Measurements from ENCODE around the gene MRGPRX2. TPM values are rescaled to one million over a fixed set of nuclear protein-coding genes. Genes with fewer than 3 reads are reported as not detected.

MRGPRX2 gene
- total and polyA plus RNA-seq, 2 donors (not counting 3 experiments of a cell fraction or from before 2014, with no cell fraction given): not detected

- intact Hi-C loops (cut with micrococcal nuclease) (no loop called here), dilution Hi-C loops (cut with MboI; ENCODE audit: extremely low pct_ligation_motif_present, low sequenced_read_pairs) (no loop called here)
- Histone ChIP-seq H2AFZ (ENCODE audit: low read depth, low read length) (no peak overlapping the region), H3K4me2 (ENCODE audit: insufficient read depth, low read length) (no peak overlapping the region), H4K20me1 (replicated peaks; ENCODE audit: control insufficient read depth, extremely low read depth, insufficient read depth, low read length) (no peaks in the 10 kb centered on the region), H3K36me3 (ENCODE audit: control insufficient read depth in 2 of 2, extremely low read depth in 1 of 2, insufficient read depth in 2 of 2, low read length in 2 of 2) (no peaks in the 10 kb centered on the region), H3K9me3 (replicated peaks; ENCODE audit: control insufficient read depth, insufficient read depth, low read length) (no peaks in the 10 kb centered on the region), H3K9me1 (replicated peaks; ENCODE audit: control insufficient read depth, extremely low read depth, insufficient read depth, low read length) (no peaks in the 10 kb centered on the region), H3K4me3 (replicated peaks in 1 of 3; ENCODE audit: insufficient read depth in 1 of 3, low read depth in 1 of 3, low read length in 3 of 3) (no peak overlapping the region), H3K27me3 (ENCODE audit: control insufficient read depth in 2 of 2, insufficient read depth in 2 of 2, low read length in 2 of 2) (no peaks in the 10 kb centered on the region), H3K9ac (replicated peaks; ENCODE audit: extremely low read depth, insufficient read depth, low read length) (no peak overlapping the region), H3K79me2 (ENCODE audit: control insufficient read depth, insufficient read depth, low read length) (no peaks in the 10 kb centered on the region), H3K27ac (ENCODE audit: insufficient read depth, low read depth, low read length) (peak overlapping the region; percentile 83), H3K4me1 (ENCODE audit: control insufficient read depth, extremely low read depth, insufficient read depth, low read length) (peaks cover 45% of the 10 kb centered on the region)
- no TSS peak for BruUV-seq (replicated peaks)
- CTCF ChIA-PET: interaction anchor here (0.7 to 6.8 kb wide), 10 partner anchors 8 to 179 kb away, joined by 3 to 121 read pairs (median 8); partner anchors contain the start of gene ZDHHC13
- FAIRE-seq (peak; percentile 87), DNase-seq (ENCODE audit: low read depth, low spot score) (peak; percentile 93)
- POLR2A ChIA-PET: interaction anchor here (0.6 kb wide), 1 partner anchor 24 kb away, joined by 5 read pairs; no protein-coding TSS in a partner anchor
- no peak for TF ChIP-seq CTCF (IDR thresholded peaks at IDR 0.05; ENCODE audit: extremely low read depth in 1 of 2, insufficient read depth in 1 of 2, low read depth in 1 of 2, low read length in 2 of 2)
- TF ChIP-seq, protein P1, sequence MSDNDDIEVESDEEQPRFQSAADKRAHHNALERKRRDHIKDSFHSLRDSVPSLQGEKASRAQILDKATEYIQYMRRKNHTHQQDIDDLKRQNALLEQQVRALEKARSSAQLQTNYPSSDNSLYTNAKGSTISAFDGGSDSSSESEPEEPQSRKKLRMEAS (IDR thresholded peaks at IDR 0.05; ENCODE audit: insufficient read depth, insufficient read length): peak; percentile 91
- TF ChIP-seq MYC (IDR thresholded peaks at IDR 0.05; ENCODE audit: low read depth, low read length): peak; percentile 58
- TF ChIP-seq POLR2AphosphoS5 (IDR thresholded peaks at IDR 0.05; ENCODE audit: insufficient read depth, low read depth, low read length): peak; percentile 77
- peak; percentile 67 for TF ChIP-seq FOS (IDR thresholded peaks at IDR 0.05; ENCODE audit: borderline replicate concordance, insufficient read depth, low read length)
- no peak for TF ChIP-seq JUN (IDR thresholded peaks at IDR 0.05; ENCODE audit: borderline replicate concordance, insufficient read depth, insufficient read length, low read depth)
Measured at GRCh38 chr11:19080579-19080993, 20.1 kb upstream of the MRGPRX2 start.

All from endothelial cell of umbilical vein (primary cell).